Activated T-helper 1 cell treated with anti-CD3 and anti-CD28 coated beads, Interleukin-2, amount 50 U/mL, for 16 hours (primary cell): ENCODE results near the gene LIN28B.
"Not testable (repeated sequence)": the region's sequence is repeated elsewhere in the genome, so short reads cannot be mapped to it uniquely, and the experiment has no call there.

ENCODE experiments used
- DNase-seq, 2 donors: peaks; one replicate each; pipeline ENCODE4 v3.0.0-alpha.2; 2020; ENCODE audit warnings: low read depth in 1 of 2, low spot score in 1 of 2

The LIN28B gene

GRCh38 chr6:105005451-105005850 lies 48.5 kb downstream of the LIN28B start:
- DNase-seq, result no peak

- DNase-seq, result not testable (repeated sequence)
Observed at GRCh38 chr6:105013459-105013858, 56.6 kb downstream of the LIN28B start.

- DNase-seq, result no peak
Observed at GRCh38 chr6:105014448-105014847, 57.5 kb downstream of the LIN28B start.

- DNase-seq, result no peak
Observed at GRCh38 chr6:105014954-105015353, 58.0 kb downstream of the LIN28B start.

GRCh38 chr6:105015482-105015881 lies 58.6 kb downstream of the LIN28B start:
- DNase-seq, result no peak

GRCh38 chr6:105019285-105019684 lies 62.4 kb downstream of the LIN28B start:
- DNase-seq, result no peak

- DNase-seq, result no peak
Observed at GRCh38 chr6:105021399-105021798, 64.5 kb downstream of the LIN28B start.

- no peak for DNase-seq
Observed at GRCh38 chr6:105022416-105022815, 65.5 kb downstream of the LIN28B start.

- DNase-seq, result no peak
Observed at GRCh38 chr6:105024803-105025202, 67.9 kb downstream of the LIN28B start.

- DNase-seq, result no peak
Observed at GRCh38 chr6:105028898-105029297, 72.0 kb downstream of the LIN28B start.

- no peak for DNase-seq
Observed at GRCh38 chr6:105029581-105029980, 72.7 kb downstream of the LIN28B start.

GRCh38 chr6:105034470-105034869 lies 77.6 kb downstream of the LIN28B start:
- DNase-seq, result no peak

- DNase-seq, result no peak
Observed at GRCh38 chr6:105035299-105035698, 78.4 kb downstream of the LIN28B start.

GRCh38 chr6:105036351-105036750 lies 79.4 kb downstream of the LIN28B start:
- DNase-seq, result no peak

- no peak for DNase-seq
Observed at GRCh38 chr6:105038259-105038658, 81.4 kb downstream of the LIN28B start.

- no peak for DNase-seq
Observed at GRCh38 chr6:105041880-105042279, 85.0 kb downstream of the LIN28B start.

GRCh38 chr6:105042648-105043047 lies 85.7 kb downstream of the LIN28B start:
- DNase-seq, result no peak

- DNase-seq, result no peak
Observed at GRCh38 chr6:105043979-105044378, 87.1 kb downstream of the LIN28B start.

- DNase-seq, result no peak
Observed at GRCh38 chr6:105045526-105045925, 88.6 kb downstream of the LIN28B start.

- no peak for DNase-seq
Observed at GRCh38 chr6:105051941-105052471, 95.1 kb downstream of the LIN28B start.

- no peak for DNase-seq
Observed at GRCh38 chr6:105056646-105057045, 99.7 kb downstream of the LIN28B start.

GRCh38 chr6:105057160-105057559 lies 100.3 kb downstream of the LIN28B start:
- no peak for DNase-seq

GRCh38 chr6:105058316-105058715 lies 101.4 kb downstream of the LIN28B start:
- DNase-seq, result no peak

GRCh38 chr6:105058846-105059245 lies 101.9 kb downstream of the LIN28B start:
- DNase-seq, result no peak
